ENCODE data around the gene UBE2G2.
"Not testable (repeated sequence)": the region's sequence is repeated elsewhere in the genome, so short reads cannot be mapped to it uniquely, and the experiment has no call there.

The UBE2G2 gene

DNA sequence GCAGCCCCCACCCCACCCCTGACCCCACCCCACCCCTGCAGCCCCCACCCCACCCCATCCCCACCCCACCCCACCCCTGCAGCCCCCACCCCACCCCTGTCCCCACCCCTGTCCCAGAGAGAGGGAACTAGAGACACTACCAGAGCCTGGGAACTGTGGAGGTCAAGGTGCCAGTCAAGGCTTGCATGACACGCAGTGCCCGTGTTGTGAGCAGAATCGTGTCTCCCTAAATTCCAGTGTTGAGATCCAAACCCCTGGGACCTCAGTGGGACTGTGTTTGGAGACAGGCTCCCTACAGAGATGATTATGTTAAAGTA, 34.7 kb upstream of the UBE2G2 start:
- DNase-seq (ENCODE audit: low read depth) = no peak

DNA sequence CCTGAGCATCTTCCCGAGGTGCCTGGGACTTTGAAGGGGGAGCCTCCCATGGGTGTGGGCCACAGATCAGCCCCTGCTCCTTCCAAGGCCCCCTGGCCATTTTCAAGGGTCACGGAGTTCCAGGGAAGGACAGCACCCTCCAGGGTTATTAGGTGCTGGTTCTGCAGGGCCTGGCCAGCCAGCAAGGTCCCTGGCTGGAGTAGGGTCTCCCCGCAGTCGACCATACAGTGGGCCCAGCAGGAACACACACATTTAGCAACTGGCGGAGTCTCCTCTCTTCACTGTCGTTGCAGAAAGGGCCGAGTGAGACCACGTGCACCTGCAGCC, 34.0 kb upstream of the UBE2G2 start:
- H3K4me3 ChIP-seq (ENCODE audit: low read depth, low read length) = no peak overlapping the region
- no peak for DNase-seq (ENCODE audit: low read depth)
- TF ChIP-seq, protein P1, sequence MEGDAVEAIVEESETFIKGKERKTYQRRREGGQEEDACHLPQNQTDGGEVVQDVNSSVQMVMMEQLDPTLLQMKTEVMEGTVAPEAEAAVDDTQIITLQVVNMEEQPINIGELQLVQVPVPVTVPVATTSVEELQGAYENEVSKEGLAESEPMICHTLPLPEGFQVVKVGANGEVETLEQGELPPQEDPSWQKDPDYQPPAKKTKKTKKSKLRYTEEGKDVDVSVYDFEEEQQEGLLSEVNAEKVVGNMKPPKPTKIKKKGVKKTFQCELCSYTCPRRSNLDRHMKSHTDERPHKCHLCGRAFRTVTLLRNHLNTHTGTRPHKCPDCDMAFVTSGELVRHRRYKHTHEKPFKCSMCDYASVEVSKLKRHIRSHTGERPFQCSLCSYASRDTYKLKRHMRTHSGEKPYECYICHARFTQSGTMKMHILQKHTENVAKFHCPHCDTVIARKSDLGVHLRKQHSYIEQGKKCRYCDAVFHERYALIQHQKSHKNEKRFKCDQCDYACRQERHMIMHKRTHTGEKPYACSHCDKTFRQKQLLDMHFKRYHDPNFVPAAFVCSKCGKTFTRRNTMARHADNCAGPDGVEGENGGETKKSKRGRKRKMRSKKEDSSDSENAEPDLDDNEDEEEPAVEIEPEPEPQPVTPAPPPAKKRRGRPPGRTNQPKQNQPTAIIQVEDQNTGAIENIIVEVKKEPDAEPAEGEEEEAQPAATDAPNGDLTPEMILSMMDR (conservative IDR thresholded peaks at IDR 0.05; ENCODE audit: low read depth, low read length) = no peak

More for the DNA sequence above, 34.7 kb upstream of the UBE2G2 start:
- TF ChIP-seq, protein P1 (conservative IDR thresholded peaks at IDR 0.05; ENCODE audit: low read depth, low read length) = no peak
- H3K4me3 ChIP-seq (ENCODE audit: low read depth, low read length) = no peak overlapping the region

DNA sequence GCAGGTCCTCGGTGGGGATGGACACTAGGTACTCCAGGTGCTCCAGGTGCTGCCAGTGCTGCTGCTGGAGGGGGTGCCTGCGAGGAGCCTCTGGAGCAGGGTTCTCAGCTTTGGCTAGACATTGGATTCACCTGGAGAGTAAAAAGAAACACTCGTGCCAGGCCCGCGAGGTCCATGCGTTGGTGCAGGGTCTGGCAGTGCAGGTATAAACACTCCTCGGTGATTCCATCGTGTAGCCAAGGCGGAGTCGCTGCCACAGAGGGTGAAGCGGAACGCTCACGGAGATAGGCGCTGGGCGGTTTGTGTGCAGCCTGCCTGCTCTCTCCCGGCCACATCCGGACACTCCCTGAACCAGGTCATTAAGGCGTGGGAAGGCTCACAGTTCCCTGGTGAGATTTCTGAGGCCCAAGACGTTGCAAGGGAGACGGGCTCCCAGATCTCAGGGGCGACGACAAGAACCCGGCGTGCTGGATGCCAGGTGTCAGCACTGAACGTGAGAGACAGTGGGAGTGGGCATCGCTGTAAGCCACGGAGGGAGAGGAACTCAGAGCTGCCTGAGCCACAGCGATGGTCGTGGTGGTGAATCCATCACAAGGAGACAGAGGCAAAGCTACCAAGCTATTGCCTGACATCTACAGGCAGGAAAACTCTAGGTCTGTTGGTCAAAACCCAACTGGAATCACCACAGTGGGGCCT, 33.5 kb upstream of the UBE2G2 start:
- TF ChIP-seq, protein P1 (conservative IDR thresholded peaks at IDR 0.05; ENCODE audit: low read depth, low read length) = peak; percentile 8
- no peak overlapping the region for H3K4me3 ChIP-seq (ENCODE audit: low read depth, low read length)
- no peak for DNase-seq (ENCODE audit: low read depth)

DNA sequence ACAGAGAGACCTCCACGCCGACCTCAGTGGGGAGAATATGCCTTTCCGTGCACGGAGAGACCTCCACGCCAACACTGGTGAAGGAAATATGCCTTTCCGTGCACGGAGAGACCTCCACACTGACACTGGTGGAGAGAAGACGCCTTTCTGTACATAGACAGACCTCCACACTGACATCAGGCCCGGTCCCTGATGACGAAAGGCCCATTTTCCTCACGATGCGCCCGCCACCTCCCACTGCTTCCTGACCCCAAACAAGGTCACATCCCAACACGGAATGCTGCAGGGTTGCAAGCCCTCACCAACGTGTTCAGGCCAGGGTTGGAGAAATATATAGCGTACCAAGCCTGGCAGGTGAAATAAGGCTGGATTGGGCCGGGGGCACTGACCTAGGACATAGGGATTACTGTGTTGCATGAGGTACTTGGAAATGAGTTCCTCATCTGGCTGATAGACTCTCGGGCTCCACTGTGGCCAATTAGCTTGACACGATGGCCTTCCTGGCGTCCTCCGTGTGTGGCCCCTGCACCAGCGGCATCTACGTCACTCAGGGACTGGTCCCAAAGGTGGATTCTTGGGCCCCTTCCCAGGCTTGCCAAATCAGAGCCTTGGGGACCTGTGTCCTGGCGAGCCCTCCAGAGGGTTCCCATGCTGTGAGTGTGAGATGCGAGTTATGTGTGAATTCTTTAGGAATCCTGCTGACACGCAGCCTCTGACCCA, 32.8 kb upstream of the UBE2G2 start:
- DNase-seq (ENCODE audit: low read depth) = no peak
- TF ChIP-seq, protein P1 (conservative IDR thresholded peaks at IDR 0.05; ENCODE audit: low read depth, low read length) = no peak

DNA sequence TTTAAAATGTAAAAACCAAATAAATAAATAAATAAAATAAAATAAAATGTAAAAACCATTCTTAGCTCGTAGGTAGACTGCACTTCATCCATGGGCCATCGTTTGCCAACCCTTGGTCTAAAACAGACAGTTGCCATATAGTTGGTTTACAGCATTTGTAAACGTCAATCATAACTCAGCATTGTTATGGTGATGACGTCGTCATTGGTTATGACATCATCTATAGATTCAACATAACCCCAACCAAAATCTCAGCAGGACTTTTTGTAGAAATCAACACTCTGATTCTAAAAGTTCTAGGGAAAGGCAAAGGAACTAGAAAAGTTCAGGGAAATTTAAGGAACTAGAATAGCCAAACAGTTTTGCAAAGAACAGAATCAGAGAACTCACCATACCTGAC, 32.0 kb upstream of the UBE2G2 start:
- TF ChIP-seq, protein P1 (conservative IDR thresholded peaks at IDR 0.05; ENCODE audit: low read depth, low read length) = no peak
- DNase-seq (ENCODE audit: low read depth) = no peak
- no peak overlapping the region for H3K4me3 ChIP-seq (ENCODE audit: low read depth, low read length)

More for the DNA sequence above, 32.8 kb upstream of the UBE2G2 start:
- H3K4me3 ChIP-seq (ENCODE audit: low read depth, low read length) = no peak overlapping the region

DNA sequence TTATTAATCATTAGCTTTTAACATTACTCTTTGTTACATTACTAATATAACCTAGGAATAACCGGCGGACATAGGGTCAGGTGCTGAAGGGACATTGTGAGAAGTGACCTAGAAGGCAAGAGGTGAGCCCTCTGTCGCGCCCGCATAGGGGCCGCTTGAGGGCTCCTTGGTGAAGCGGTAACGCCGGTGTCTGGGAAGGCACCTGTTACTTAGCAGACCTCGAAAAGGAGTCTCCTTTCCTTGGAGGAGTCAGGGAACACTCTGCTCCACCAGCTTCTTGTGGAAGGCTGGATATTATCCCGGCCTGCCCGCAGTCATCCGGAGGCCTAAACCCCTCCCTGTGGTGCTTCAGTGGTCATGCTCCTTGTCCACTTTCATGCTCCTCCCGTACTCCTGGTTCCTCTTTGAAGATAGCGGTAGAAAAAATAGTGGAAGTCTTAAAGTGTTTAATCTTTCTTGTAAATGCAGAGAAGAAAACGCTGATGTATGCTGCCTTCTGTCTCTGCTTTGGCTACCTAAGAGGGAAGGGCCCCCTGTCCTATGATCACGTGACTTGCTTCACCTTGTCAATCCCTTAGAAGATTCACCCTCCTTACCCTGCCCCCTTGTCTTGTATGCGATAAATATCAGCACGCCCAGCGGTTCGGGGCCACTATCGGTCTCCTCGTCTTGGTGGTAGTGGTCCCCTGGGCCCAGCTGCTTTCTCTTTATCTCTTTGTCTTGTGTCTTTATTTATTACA, 31.1 kb upstream of the UBE2G2 start:
- not testable (repeated sequence) for DNase-seq (ENCODE audit: low read depth); H3K4me3 ChIP-seq (ENCODE audit: low read depth, low read length)

DNA sequence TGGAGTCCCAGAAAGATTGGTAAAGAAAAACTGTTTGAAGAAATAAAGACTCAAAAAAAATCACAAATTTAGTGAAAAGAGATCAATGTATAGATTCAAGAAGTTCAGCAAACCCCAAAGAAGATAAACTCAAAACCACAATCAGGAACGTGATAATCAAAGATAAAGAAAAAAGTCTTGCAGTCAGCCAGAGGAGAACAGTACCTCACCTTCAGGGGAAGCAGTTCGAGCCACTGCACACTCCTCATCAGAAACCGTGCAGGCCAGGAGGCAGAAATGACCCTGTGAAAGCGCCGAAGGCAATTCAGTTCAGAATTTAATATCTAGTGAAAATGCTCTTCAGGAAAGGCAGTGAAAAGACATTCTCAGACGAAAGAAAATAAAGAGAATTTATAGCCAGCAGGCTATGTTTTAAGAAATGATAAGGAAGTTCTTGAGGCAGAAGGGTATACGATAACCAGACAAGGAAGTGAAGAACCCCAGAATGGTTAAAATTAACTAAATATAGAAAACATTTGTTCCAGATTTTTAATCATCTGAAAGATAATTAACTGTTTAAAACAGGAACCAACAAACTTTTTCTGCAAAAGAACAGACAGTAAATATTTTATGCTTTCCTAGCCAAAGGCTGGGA, 29.7 kb upstream of the UBE2G2 start:
- H3K4me3 ChIP-seq (ENCODE audit: low read depth, low read length) = no peak overlapping the region
- DNase-seq (ENCODE audit: low read depth) = no peak
- TF ChIP-seq, protein P1 (conservative IDR thresholded peaks at IDR 0.05; ENCODE audit: low read depth, low read length) = no peak
